ENCODE data around the gene RBM34.
A peak's percentile ranks its signal among the peaks of the same experiment; 100 is the strongest.

Gene RBM34

DNA sequence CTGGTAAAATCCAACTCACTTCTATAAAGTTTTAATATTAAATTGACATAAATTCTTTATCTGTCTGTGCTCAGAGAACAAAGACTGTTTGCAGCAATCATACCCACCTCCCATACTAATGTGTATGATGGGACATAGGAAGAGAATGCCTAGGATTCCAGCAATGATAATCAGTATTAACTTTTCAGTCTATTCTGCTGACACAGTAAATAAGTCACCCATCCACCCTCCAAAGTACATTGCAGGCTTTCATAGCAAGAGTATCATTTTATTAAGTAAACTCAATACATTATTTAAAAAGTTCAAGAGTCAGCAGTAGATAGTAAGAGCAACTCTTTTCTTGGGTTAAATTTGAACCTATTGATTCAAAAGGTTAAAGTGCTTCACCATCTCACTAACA, 8.8 kb downstream of the RBM34 start:
- no peak for DNase-seq

DNA sequence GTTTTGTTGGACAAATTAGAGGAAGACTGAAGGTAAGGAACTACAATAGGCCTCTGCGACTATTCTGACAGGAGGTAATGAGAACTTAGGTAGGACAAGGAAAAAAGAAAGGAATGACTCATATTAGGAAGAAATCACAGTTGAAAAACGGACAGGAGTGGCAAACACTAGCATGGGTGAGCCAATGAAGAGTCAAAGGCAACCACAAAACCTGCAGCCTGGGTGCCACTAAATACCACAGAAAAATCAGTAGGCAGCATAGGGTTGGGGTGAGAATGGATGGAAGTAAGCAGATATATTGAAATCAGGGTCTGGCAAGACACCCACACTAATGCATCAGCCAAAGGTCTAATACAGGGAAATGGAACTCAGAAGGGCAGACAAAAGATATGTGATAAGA, 10.0 kb downstream of the RBM34 start:
- no peak for DNase-seq

DNA sequence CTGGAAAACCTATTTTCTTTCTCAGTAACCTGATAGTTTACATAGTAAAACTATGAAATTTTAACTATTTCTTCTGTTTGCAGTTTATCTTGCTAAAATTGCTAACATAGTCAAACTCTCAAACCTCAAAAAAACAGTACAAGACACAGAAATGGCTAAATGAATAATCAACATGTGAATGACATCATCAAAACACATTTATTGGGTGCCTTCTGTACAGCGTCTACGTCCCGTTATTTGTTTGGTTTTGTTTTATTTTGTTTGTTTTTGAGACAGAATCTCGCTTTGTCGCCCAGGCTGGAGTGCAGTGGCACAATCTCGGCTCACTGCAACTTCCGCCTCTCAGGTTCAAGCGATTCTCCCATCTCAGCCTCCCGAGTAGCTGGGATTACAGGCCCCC, 11.2 kb downstream of the RBM34 start:
- no peak for DNase-seq

DNA sequence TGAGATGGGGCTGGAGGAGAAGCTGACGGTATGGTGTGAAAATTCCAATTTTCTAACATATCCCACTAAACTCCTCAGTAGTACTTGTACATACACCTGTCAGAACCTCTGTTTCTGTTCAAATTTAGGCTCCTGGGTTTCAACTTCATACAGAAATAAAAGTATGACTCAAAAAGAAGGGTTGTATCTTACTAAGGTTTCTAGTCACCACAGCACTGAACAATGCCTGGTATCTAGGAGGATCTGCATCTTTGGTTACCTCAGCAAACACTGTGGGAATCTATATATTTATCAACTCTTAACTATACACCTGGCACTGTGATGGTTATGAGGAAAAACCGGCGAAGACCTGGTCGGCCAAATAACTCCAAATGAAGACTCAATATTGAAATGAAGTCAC, 13.8 kb downstream of the RBM34 start:
- DNase-seq = no peak

DNA sequence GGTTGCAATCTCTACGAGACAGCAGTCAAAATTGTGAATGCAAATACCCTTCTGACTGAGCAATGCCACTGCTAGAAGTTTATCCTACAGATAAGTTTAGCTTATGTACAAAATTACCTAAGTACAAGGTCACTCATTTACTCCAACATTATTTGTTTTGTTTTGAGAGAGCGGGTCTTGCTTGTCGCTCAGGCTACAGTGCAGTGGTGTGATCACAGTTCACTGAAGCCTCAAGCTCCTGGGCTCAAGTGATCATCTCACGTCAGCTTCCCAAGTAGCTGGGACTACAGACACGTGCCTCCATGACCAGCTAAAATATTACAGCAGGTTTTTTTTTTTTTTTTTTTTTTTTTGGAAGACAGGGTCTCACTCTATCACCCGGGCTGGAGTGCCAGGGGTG, 15.4 kb downstream of the RBM34 start:
- no peak for DNase-seq

DNA sequence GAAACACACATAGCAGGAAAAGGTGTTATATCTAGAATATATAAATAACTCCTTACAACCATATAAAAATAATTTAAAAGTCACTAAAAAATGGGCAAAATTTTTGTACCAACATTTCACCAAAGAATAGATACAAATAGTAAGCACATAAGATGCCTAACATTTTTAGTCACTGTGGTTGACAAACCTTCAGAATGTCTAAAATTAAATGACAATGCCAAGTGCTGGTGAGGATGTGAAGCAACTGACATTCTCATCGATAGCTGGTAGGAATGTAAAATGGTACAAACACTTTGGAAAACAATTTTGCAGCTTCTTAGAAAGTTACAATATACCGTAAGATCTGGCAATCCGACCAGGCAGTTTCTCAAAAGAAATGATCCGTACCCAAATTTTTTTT, 18.1 kb downstream of the RBM34 start:
- DNase-seq = no peak

DNA sequence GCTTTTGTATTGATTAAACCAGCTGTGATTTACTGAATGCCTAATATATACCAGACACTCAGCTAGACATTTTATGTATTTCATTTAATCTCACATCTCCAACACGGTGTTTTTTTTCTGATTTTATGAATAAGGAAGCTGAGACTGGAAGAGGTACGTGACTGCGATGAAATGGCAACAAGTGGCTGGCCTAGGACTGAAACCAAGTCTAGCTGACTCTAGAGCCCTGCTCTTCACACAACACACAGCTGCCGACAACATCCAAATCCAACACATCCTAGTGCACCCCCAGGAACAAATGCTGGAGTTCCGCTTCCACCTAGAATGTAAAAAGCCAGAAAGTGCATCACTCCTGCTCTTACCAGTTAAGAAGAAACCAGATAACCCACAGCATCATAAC, 21.7 kb downstream of the RBM34 start:
- DNase-seq = no peak

DNA sequence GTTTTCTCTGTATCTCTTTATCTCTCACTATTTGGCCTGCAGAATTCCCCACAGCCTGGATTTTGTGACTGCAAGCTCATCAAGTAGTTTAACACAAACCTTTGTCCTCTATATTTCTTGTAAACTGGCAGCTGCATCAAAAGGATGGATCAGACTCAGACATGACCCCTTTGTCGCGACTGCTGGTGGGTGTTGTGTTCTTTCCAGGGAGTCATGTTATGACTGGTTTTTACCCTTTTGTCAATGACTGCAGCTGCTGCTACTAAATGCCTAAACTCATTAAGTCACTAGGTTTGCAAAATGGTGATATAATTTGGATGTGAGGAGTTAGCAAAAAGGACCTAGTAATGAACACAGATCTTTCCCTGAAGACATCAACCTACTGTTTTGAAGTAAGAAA, 22.2 kb downstream of the RBM34 start:
- DNase-seq = no peak

DNA sequence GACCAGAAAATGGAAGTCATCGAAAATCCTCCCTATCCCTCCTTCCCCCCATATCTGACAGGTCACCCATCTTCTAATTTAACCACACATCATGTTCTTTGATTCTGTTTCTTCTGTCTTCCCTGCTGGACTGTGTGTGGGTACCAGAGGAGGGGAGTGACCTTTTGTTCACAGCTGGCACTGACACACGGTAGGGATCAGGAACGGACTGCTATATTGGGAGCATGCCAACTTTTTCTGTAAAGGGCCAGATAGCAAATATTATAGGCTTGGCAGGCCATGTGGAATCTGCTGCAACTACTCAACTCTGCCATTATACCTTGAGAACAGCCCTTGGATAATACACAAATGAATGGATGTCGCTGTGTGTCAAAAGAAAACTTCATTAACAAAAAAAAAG, 24.9 kb downstream of the RBM34 start:
- DNase-seq = no peak

DNA sequence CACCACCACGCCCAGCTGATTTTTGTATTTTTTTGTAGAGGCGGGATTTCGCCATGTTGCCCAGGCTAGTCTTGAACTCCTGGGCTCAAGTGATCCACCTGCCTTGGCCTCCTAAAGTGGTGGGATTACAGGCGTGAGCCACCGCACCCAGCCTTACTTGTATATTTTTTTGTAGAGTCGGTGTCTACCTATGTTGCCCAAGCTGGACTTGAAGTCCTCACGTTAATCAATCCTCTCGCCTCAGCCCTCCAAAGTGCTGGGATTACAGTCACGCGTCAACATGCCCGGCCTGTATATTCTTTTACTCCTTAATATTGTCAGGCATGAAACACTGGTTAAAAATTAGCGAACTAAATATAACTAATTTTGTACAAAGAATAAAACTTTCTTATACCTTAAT, 26.9 kb downstream of the RBM34 start:
- no peak for DNase-seq

DNA sequence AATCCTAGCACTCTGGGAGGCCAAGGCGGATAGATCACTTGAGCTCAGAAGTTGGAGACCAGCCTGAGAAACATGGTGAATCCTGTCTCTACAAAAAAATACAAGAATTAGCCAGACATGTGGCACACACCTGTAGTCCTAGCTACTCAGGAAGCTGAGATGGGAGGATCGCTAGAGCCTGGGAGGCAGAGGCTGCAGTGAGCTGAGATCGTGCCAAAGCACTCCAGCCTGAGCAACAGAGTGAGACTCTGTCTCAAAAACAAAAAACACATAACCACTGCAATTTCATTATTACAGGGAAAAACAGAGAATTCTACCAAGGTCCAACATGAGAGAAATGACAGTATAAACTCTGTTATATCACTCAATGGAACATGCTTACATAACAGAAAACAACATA, 28.0 kb downstream of the RBM34 start:
- DNase-seq = no peak

DNA sequence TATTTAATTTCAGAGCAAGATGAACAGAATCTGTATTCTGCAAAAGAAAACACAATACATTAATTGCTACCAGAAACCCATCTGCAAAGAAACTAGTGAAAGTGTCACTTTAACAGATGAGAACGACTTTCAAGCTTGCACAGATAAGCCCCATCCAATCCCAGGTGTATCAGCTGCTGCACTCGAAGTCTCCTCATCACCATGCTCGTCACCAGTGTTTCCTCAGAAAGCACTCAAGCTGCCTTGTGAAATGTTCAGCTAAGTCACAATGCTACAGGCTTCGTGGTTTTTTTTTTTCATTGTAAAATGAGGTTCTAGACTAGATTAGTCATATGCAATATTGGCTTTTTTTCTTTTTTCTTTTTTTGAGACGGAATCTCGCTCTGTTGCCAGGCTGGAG, 29.1 kb downstream of the RBM34 start:
- no peak for DNase-seq

DNA sequence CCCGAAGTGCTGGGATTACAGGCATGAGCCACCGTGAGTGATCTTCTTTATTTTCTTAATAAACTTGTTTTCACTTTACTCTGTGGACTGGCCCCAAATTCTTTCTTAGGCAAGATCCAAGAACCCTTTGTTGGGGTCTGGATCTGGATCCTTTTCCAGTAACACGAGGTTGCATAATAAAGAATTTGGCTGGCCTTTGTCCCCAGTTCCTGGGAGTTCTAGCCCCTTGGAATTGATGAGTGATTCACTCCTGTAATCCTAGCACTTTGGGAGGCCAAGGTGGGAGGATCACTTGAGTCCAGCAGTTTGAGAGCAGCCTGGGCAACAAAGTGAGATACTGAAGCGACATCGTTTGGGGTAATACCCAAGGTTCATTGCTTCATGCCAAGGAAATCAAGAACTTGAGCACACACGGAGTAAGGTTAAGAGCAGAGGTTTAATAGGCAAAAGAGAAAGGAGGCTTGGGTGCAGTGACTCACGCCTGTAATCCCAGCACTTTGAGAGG, 30.2 kb downstream of the RBM34 start:
- no peak for DNase-seq

DNA sequence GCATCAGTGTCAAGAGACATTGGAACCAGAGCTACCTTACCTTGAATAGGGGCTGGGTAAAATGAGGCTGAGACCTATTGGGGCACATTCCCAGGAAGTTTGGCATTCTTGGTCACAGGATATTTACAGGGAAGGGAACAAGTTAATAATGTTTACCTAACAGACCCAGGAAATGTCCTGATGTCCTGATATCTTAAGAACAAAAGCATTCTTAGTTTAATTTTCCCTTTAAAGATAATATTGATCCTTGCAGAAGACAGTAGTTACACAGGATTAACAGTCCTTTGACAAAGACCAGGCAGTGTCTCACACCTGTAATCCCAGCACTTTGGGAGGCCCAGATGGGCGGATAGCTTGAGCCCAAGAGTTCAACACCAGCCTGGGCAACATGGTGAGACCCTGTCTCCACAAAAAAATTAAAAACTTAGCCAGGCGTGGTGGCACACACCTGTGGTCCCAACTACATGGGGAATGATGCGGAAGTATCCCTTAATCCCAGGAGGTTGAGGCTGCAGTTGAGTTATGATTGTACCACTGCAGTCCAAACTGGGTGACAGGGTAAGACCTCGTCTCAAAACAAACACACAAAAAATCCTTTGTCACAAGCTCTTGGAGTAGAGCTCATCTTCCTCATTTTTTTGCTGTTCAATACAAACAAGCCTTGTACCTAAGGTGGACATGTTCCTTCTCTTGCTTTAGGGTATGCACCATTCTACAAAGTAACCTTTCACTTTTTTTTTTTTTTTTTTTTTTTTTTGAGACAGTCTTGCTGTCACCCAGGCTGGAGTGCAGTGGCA, 31.1 kb downstream of the RBM34 start:
- no peak for DNase-seq

DNA sequence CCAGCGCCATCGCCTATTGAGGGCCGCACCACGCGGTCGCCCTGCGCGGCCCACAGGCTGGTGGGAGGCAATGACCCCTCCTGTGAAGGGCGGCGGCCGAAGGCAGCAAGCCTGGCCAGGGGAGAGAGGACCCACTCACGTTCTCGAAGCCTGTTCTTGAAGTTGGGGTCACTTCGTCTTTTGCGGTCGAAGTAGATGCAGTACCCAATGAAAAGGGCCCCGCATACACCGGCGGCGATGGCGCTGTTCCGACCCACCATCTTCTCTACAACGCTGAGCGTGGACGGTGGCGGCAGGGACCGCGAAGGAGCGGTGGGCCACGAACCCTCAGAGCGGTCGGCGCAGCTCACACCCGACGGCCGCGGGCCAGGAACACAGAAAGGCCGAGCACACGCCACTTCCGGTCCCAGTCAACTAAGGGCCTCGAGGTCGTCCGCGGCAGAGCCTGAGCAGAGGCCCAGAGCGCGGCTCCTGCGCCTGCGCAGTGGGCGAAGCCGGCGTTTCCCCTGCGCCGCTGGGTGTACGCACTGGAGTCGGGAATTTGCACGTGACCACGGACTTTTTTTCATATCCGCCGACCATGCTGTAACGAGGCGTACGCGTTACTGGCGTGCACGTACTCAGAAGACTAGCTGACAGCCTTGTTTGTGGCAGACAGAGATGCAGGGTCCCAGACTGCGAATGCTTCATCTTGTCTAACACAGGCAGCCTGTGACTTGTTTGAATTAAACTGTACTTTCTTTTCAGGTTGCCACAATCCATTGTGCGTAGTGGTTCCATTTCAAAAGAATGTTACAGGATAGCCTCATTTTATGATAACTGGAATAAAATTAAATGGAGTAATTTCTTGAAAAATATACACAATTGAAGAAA, 32.4 kb downstream of the RBM34 start, which contains the start of gene TOMM20:
TSS of gene TOMM20 (minus strand) at position 382 of the 873 bp plus-strand sequence. CDS start at position 260, 122 bp downstream.
- DNase-seq = peak; percentile 88

DNA sequence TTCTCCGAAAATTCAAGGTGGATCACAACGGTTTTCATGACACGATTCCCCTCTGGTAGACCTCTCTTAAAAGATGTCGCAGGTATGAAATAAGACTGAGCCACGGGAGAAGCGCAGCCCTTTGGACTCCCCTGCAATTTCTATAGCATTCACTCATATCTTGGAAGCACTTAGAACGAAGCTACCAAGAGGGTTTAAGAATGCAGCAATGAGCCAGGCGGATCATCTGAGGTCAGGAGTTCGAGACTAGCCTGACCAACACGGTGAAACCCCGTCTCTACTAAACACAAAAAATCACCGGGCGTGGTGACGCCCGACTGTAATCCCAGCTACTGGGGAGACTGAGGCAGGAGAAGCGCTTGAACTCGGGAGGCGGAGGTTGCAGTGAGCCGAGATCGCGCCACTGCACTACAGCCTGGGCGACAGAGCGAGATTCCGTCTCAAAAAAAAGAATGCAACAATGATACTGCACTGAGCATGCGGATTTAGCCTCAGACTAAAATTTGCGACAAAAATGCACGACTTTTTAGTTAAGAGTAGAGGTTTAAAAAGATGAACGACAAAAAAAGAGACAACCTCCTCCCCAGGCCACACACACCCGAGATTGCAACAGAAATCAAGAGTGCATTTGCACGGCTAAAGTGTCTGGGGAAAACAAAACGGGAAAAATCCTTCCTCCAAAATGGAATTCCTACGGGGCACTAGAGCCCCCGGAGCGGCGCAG, 33.2 kb downstream of the RBM34 start:
- no peak for DNase-seq

DNA sequence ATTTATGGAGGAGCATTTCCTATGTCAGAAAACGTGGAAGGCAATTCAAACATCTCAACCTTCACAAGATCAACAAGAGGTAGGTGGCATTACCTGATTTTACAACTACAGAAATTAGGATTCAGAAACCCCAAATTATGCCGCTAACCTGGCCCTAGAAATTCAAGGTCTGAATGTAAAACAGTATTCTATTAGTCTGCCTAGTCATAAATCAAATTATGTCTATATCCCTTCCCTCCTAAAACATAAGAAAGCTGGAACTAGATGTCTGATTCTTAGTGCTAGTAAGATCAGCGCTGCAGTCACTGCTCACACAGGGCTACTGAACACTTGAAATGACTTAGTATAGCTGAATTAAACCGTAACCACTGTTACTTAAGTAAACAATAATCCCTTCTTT, 33.8 kb downstream of the RBM34 start:
- DNase-seq = no peak

DNA sequence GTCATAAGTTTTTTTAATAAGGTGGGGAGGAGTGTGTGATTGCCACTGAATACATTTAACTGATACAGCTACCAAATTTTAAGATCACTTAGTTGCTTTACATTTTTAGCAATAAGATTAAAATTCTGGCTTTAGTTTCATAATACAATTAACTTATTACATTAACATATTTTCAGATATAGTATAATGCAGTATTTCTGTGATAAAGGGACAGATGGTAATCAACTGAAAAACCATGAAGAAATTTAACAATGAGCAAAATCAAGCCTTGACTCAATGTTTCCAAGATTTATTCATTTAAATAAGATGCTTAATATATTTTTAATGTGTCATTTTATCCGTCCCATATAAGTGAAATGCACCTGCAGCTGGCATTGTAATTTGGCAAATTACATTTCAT, 36.4 kb downstream of the RBM34 start:
- no peak for DNase-seq

DNA sequence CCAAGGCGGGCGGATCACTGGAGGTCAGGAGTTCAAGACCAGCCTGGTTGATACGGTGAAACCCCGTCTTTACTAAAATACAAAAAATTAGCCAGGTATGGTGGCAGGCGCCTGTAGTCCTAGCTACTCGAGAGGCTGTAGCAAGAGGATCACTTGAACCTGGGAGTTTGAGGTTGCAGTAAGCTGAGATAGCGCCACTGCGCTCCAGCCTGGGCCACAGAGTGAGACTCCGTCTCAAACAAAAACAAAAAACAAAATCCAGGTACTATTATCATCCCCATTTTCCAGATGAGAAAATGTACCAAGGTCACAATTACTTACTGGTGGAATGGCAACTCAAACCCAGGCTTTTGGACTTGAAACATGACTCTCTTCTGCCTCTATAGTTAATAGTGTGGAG, 36.9 kb downstream of the RBM34 start:
- DNase-seq = no peak

DNA sequence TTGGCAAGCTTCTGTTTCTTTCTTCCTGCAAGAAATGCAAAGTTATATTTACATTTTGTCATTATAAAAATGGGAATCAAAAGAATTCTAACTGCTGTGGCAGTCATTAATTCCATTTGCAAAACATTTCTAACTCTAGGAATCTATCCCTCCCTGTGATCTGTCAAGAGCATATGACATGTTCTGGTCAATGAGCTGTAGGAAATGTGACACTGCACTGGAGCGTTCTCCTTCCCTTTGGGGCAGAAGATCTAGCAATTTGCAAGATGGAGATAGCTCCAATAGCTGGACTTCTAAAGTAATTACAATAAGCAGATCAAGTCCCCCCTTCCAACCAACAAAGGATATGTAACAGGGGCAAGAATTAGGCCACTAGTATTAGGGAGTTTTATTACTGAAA, 38.7 kb downstream of the RBM34 start:
- no peak for DNase-seq

DNA sequence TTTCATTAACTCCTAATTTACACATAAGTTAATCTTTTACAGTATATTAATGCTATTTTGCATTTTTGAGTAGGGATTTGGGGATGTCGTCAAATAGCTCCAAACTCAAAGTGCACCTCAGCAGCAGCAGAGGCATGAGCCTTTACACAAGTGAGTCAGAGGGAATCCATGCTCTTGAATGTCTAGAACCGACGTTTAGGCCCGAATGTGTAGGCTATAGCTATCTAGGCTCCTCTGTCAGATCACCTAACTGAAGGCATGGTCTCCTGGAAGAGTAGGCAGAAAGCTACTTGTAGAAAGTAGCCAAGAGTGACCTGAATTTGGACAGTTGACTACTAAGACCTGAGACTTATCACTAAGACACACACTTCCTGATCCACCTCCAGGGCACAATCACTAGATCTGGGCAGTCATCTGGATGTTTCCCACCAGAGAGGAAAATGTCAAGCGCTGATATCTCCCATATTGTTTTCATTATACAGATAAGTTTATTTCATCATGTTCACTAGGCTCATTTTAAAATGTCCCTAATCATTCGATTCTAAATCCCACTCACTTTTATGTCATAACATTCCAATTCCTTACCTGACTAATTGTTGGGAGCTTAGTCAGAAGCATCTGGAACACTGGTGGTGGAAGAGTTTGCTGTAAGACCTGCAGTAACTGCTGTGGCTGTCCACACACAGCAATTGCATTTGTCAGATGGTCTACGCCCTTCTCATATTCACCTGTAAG, 47.7 kb downstream of the RBM34 start:
- no peak for DNase-seq

DNA sequence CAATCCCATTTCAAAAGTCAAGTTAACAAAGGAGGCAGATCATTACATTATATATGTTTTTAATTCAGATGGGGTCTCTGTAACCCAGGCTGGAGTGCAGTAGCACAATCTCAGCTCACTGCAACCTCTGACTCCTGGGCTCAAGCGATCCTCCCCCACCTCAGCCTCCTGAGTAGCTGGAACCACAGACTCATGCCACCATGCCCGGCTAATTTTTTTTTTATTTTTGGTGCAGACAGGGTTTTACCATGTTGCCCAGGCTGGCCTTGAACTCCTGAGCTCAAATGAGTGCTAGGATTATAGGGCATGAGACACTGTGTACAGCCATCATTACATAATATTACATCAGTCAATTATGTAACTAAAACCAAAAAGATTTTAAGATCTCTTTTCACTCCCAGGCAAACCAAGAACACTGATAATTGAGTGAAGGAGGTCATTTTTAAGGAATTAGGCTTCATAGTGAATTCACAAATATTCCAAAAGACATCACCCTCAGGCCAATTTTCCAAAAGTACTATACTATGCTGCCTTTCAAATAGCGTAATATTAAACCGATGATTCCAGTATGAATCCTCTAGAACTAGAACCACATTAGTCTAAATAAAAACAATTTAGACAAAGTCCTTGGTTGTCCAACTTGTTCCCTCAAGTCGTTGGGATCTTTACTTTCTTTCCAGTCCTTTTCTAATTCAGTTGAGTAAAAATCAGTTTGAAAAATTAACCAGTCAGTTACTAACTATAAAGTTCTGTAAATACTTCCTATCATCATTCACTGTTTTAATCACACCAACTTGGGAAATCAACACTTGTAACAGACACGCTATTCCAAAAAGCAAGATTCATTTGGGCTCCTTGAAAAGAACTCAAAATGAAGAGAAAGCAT, 48.5 kb downstream of the RBM34 start:
- no peak for DNase-seq
